Parathyroid adenoma (tissue), 2 donors: ENCODE data around the gene GTF2IRD1.

Source experiments
- H2AFZ ChIP-seq: fragments of 300-600 bp; sonication (generic); one replicate; pipeline ENCODE4 v1.7.0; 2017; ENCODE audit warnings: antibody characterized with exemption, mild to moderate bottlenecking
- H3K27ac ChIP-seq: fragments of 300-600 bp; sonication (generic); one replicate; pipeline ENCODE4 v1.7.0; 2017
- H3K27me3 ChIP-seq: fragments of 300-600 bp; sonication (generic); one replicate; pipeline ENCODE4 v1.7.0; 2017; ENCODE audit warnings: low read length; ENCODE audit not compliant: control insufficient read depth, insufficient read depth
- H3K36me3 ChIP-seq: fragments of 300-600 bp; sonication (generic); one replicate; pipeline ENCODE4 v1.7.0; 2017; ENCODE audit warnings: low read length; ENCODE audit not compliant: control insufficient read depth, insufficient read depth
- H3K4me1 ChIP-seq: fragments of 300-600 bp; sonication (generic); one replicate; pipeline ENCODE4 v1.7.0; 2017; ENCODE audit warnings: control low read depth
- H3K4me2 ChIP-seq: fragments of 300-600 bp; sonication (generic); one replicate; pipeline ENCODE4 v1.7.0; 2017; ENCODE audit warnings: low read length
- H3K4me3 ChIP-seq: fragments of 300-600 bp; sonication (generic); one replicate; pipeline ENCODE4 v1.7.0; 2017; ENCODE audit warnings: low read depth, low read length
- H3K79me2 ChIP-seq: fragments of 300-600 bp; sonication (generic); one replicate; pipeline ENCODE4 v1.7.0; 2017; ENCODE audit warnings: control low read depth
- H3K9ac ChIP-seq: fragments of 300-600 bp; sonication (generic); one replicate; pipeline ENCODE4 v1.7.0; 2017; ENCODE audit warnings: mild to moderate bottlenecking
- H3K9me3 ChIP-seq: fragments of 300-600 bp; sonication (generic); one replicate; pipeline ENCODE4 v1.7.0; 2017; ENCODE audit warnings: low read length; ENCODE audit not compliant: control insufficient read depth
- TF ChIP-seq, protein P1 (sequence below): fragments of 300-600 bp; sonication (generic); IDR thresholded peaks from one replicate; pipeline ENCODE4 v1.7.0; 2017; ENCODE audit warnings: antibody characterized with exemption, mild to moderate bottlenecking
- donor health status: primary hyperparathyroidism.

GTF2IRD1 gene

DNA sequence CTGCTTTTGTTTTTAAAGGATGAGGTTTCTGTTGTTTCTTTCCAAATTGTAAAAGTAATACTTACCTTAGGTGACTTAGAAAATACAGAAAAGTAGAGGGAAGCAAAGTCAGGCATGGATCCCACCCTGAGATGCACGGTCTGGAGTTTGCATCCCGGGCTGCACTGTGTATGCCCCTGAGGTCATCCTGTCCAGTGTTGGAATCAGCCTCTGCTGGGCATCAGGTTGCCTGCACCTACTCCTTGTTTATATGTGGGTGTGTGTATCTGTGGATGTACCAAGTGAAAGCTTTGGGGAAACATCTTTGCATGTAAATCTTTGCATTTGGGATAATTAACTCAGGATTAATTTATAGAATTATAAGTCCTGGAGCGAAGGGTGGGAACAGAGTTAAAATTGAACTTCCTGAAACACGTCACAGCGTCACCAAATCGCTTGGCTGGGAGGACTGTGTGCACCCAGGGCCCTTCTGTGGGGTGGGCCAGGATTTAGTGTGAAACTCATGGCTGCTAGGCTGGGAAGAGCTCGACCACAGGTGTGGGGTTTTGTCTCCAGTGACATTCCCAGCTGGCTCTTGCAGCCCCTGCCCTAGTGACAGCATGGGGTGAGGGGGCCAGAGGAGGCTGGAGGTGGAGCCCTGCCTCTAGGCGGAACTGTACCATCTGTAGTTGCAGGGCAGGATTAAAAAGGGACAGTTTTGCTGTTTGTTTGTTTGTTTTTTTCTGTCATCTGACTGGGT is 27.9 kb downstream of the GTF2IRD1 start:
- H3K36me3 ChIP-seq = no peaks in the 10 kb centered on the region
- TF ChIP-seq, protein P1, sequence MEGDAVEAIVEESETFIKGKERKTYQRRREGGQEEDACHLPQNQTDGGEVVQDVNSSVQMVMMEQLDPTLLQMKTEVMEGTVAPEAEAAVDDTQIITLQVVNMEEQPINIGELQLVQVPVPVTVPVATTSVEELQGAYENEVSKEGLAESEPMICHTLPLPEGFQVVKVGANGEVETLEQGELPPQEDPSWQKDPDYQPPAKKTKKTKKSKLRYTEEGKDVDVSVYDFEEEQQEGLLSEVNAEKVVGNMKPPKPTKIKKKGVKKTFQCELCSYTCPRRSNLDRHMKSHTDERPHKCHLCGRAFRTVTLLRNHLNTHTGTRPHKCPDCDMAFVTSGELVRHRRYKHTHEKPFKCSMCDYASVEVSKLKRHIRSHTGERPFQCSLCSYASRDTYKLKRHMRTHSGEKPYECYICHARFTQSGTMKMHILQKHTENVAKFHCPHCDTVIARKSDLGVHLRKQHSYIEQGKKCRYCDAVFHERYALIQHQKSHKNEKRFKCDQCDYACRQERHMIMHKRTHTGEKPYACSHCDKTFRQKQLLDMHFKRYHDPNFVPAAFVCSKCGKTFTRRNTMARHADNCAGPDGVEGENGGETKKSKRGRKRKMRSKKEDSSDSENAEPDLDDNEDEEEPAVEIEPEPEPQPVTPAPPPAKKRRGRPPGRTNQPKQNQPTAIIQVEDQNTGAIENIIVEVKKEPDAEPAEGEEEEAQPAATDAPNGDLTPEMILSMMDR = no peak
- H2AFZ ChIP-seq = no peak overlapping the region
- H3K4me1 ChIP-seq = peaks cover 33% of the 10 kb centered on the region
- H3K79me2 ChIP-seq = peaks cover 18% of the 10 kb centered on the region
- no peak overlapping the region for H3K4me2 ChIP-seq
- H3K9me3 ChIP-seq = no peaks in the 10 kb centered on the region
- no peak overlapping the region for H3K9ac ChIP-seq
- peak overlapping the region; percentile 85 for H3K27ac ChIP-seq
- no peaks in the 10 kb centered on the region for H3K27me3 ChIP-seq
- no peak overlapping the region for H3K4me3 ChIP-seq

DNA sequence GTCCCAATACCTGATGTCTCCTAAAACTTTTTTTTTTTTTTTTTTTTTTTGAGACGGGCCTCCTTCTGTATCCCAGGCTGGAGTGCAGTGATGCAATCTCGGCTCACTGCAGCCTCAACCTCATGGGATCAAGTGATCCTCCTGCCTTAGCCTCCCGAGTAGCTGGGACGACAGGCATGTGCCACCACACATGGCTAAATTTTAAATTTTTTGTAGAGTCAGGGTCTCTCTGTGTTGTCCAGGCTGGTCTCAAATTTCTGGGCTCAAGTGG is 28.4 kb downstream of the GTF2IRD1 start:
- H3K36me3 ChIP-seq = no peaks in the 10 kb centered on the region
- TF ChIP-seq, protein P1 = no peak
- no peaks in the 10 kb centered on the region for H3K27me3 ChIP-seq
- no peak overlapping the region for H3K4me3 ChIP-seq
- no peak overlapping the region for H3K9ac ChIP-seq
- H3K4me1 ChIP-seq = peaks cover 30% of the 10 kb centered on the region
- peaks cover 23% of the 10 kb centered on the region for H3K79me2 ChIP-seq
- no peak overlapping the region for H2AFZ ChIP-seq
- H3K4me2 ChIP-seq = no peak overlapping the region
- no peaks in the 10 kb centered on the region for H3K9me3 ChIP-seq
- no peak overlapping the region for H3K27ac ChIP-seq

DNA sequence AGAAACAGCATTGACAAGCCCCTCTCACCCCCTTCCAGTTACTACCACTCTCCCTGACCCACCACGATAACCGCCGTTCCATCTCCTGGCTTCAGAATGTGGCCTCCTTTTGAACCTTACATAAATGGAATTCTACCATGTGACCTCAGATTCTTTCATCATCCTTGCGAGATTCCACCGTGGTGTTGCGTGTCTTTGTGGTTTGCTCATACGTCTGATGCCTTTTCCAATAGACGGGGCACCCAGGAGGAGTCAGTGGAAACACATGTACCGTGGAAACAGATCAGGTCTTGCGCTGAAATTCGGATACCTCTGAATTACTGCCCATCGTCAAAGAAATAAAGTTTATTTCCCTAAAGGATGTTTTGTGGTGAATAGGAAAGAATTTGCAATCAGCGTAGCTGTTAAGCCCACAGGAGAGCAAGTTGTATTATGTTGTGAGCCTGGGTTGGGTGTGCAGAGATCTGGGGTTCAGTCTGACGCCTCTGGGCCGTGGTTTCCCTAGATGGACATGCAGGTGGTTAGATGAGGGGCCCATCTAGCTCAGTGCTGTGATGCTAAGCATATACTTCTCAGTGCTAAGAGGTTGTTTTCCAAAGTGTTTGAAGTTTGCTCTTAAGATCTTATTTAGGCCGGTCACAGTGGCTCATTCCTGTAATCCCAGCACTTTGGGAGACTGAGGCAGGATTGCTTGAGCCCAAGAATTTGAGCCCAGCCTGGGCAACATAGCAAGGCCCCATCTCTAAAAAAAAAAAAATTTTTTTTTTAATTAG is 29.1 kb downstream of the GTF2IRD1 start:
- no peaks in the 10 kb centered on the region for H3K27me3 ChIP-seq
- H2AFZ ChIP-seq = no peak overlapping the region
- H3K9me3 ChIP-seq = no peaks in the 10 kb centered on the region
- no peak overlapping the region for H3K4me3 ChIP-seq
- TF ChIP-seq, protein P1 = no peak
- H3K4me2 ChIP-seq = no peak overlapping the region
- peaks cover 22% of the 10 kb centered on the region for H3K79me2 ChIP-seq
- no peak overlapping the region for H3K9ac ChIP-seq
- H3K27ac ChIP-seq = no peak overlapping the region
- H3K36me3 ChIP-seq = no peaks in the 10 kb centered on the region
- H3K4me1 ChIP-seq = peaks cover 23% of the 10 kb centered on the region

DNA sequence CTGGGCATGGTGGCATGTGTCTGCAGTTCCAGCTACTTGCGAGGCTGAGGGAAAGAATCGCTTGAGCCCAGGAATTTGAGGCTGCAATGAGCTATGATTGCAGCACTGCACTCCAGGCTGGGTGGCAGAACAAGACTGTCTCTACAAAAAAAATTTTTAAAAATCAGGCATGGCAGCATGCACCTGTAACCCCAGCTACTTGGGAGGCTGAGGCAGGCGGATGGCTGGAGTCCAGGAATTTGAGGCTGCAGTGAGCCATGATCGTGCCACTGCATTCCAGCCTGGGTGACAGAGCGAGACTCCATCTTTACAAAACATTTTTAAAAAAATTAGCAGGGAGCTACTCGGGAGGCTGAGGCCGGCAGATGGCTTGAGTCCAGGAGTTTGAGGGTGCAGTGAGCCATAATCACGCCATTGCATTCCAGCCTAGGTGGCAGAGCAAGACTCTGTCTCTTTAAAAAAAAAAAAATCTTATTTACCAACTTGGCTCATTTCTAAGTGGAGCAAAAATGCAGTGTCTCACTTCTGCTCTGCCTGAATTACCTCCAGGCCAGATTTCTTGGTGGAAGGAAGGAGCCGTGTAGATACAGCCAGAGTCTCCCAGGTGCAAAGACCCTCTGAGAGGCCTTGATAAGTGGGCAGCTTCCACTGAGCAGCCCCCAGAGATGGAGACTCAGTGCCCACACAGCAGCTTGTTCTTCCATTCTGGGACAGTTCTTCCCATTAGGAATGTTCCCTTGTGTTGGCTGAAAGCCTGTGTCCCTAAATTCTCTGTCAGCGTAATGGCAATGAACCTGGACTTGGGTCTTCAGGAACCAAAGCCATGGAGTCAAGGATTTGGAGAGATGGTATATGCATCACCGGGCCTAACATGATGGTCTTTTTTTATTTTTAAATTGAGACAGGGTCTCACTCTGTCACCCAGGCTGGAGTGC is 30.0 kb downstream of the GTF2IRD1 start:
- peak overlapping the region; percentile 31 for H2AFZ ChIP-seq
- H3K4me1 ChIP-seq = peaks cover 17% of the 10 kb centered on the region
- peak overlapping the region; percentile 24 for H3K27ac ChIP-seq
- no peaks in the 10 kb centered on the region for H3K36me3 ChIP-seq
- H3K9me3 ChIP-seq = no peaks in the 10 kb centered on the region
- H3K27me3 ChIP-seq = no peaks in the 10 kb centered on the region
- TF ChIP-seq, protein P1 = no peak
- H3K4me2 ChIP-seq = peak overlapping the region; percentile 54
- H3K4me3 ChIP-seq = peak overlapping the region; percentile 18
- peaks cover 29% of the 10 kb centered on the region for H3K79me2 ChIP-seq
- H3K9ac ChIP-seq = no peak overlapping the region
